HTR-8/SVneo (cell line): ENCODE data around the gene PRKCD.
A peak's percentile ranks its signal among the peaks of the same experiment; 100 is the strongest.

Experiments used
- DNase-seq: peaks from one replicate; pipeline ENCODE4 v3.0.0; 2011; ENCODE audit warnings: low spot score, mixed read lengths; ENCODE audit not compliant: insufficient read length
- FAIRE-seq: peaks from 2 replicates; lab custom pipeline; 2011; peaks lifted over from hg19 to GRCh38; lab: Jason Lieb, UNC

PRKCD gene

GRCh38 chr3:53185761-53186465, 24.9 kb downstream of the PRKCD start:
- DNase-seq (no peak), FAIRE-seq (no peak)

- FAIRE-seq (no peak), DNase-seq (no peak)
Observed at GRCh38 chr3:53186726-53187125, 25.7 kb downstream of the PRKCD start.

GRCh38 chr3:53187430-53187829, 26.4 kb downstream of the PRKCD start:
- DNase-seq (no peak), FAIRE-seq (no peak)

GRCh38 chr3:53188136-53188685, 27.2 kb downstream of the PRKCD start:
- DNase-seq (no peak), FAIRE-seq (no peak)

DNA sequence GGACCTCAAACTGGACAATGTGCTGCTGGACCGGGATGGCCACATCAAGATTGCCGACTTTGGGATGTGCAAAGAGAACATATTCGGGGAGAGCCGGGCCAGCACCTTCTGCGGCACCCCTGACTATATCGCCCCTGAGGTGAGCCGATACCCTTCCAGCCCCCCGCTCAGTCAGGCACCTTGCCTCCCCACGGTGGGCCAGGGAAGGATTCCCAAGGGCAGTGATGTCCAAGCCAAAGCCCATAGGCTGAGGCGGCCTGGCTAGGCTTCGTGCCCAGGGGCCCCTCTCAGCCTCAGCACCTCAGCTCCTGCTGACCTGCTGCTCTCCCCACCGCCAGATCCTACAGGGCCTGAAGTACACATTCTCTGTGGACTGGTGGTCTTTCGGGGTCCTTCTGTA, 27.7 kb downstream of the PRKCD start:
- no peak for DNase-seq
- no peak for FAIRE-seq

- no peak for FAIRE-seq
- DNase-seq: no peak
Observed at GRCh38 chr3:53189276-53189675, 28.3 kb downstream of the PRKCD start.

GRCh38 chr3:53190659-53191058, 29.6 kb downstream of the PRKCD start:
- peak; percentile 16 for FAIRE-seq
- DNase-seq: no peak

DNA sequence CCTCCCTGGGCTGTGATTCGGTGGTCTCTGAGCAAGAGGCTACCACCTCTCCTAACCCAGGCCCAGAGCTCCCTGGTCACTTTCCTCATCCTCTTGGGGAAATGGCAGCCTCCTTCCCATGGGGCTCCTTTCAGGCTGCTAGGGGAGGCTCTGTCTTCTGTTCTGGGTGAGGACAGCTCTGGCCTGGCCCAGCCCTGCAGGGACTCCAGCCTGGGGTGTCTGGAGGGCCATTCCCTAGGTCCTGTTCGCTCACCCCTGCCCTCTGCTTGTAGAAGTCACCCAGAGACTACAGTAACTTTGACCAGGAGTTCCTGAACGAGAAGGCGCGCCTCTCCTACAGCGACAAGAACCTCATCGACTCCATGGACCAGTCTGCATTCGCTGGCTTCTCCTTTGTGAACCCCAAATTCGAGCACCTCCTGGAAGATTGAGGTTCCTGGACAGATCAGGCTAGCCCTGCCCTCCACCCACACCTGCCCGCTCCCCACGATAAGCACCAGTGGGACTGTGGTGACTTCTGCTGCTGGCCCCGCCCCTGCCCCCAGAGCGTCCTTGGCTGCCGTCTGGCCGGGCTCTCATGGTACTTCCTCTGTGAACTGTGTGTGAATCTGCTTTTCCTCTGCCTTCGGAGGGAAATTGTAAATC, 30.9 kb downstream of the PRKCD start:
- FAIRE-seq: no peak
- no peak for DNase-seq

DNA sequence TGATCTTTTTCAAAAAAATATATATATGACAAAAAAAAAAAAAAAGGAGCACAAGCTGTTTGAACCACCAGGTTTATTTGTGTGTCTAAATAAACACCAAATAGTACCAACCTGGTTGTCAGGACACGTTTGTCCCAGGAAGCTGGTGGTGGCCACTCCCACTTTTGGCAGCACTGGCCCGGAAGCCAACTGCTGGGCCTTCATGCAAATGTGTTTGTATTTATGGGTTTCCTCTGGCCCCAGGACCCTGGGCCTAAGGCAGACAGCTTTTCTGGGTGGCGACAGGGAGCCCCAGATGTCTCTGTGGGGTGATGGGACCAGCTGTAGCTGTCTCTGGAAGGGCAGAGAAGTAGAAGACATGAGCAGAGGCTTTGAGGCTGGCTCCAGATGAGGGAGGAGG, 31.6 kb downstream of the PRKCD start:
- FAIRE-seq (no peak), DNase-seq (no peak)

- DNase-seq (no peak), FAIRE-seq (no peak)
Observed at GRCh38 chr3:53193466-53194209, 32.6 kb downstream of the PRKCD start.

- DNase-seq: no peak
Observed at GRCh38 chr3:53194210-53195065, 33.4 kb downstream of the PRKCD start.

GRCh38 chr3:53195066-53195450, 34.0 kb downstream of the PRKCD start:
- FAIRE-seq (no peak), DNase-seq (no peak)

More at GRCh38 chr3:53194210-53195065, 33.4 kb downstream of the PRKCD start:
- FAIRE-seq: no peak

DNA sequence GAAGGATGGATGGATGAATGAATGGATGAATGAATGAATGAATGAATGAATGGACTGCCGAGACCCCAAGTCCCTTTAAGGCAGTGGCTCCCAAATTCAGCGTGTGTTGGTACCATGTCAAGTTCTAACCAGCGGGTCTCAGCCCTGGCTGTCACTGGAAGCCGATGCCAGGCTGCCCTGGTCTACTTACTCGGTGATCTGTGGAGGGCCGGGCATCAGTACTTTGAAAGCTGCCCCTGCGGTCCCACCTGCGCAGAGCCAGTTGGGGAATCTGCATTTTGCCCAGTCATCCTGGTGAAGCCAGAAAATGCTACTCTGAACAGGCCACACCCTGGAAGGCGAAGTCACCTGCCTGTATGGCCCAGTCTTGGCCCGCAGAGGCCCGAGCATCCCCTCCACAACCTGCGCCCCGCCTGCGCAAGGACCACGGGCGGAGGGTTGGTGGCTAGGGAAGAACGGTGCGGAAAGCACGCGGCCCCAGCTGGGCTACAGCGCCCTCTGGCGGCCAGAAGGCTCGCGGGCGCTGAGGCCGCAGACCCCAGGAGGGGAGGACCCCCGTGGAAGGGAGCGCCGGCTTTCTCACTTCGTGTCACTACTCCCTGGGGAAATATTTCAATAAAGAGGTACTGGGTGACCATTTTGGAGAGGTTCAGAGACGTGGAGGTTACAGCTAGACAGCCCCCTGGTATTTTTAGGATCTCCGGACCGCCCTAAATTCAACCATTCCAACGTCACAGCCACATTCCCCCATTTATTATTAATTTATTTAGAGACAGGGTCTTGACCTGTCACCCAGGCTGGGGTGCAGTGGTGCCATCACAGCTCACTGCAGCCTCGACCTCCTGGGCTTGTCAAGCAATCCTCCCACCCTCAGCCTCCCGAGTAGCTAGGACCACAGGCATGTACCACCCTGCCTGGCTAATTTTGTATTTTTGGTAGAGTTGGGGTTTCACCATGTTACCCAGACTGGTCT, 34.9 kb downstream of the PRKCD start:
- FAIRE-seq (no peak), DNase-seq (peak; percentile 65)

GRCh38 chr3:53196575-53197407, 35.8 kb downstream of the PRKCD start:
- FAIRE-seq (no peak), DNase-seq (no peak)

DNA sequence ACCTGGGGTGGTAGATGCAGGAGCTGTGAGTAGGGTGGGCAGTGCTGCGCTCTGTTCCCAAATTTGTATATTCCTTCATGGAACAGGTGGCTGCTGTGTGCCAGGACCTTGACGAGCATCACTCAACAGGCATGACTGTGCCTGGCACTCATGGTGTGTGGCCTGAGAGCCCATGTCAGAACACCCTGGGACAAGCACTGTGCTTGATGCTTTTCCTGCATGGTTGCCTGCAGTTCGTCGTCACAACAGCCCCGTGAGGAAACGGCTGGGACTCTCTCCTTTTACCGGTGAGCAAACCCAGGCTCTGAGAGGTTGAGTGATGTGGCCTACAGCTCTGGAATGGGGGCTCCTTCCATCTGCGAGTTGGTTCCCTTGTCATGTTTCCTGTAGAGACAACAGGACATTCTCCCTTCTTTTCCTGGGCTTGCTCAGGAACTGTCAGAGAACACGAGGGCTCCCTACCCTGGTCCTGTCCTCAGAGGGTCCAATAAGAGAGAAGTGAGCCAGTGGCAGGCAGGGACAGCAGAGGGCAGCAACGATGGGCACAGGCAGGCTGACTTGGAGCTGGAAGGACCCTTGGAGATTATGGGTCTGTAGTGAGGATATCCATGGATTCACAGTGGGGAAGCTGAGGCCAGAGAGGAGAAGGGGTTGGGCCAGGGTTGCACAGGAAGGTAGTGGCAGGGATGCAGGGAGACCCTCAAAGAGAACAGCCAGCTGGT, 37.4 kb downstream of the PRKCD start:
- FAIRE-seq (no peak), DNase-seq (no peak)

- FAIRE-seq: no peak
Observed at GRCh38 chr3:53198996-53199395, 38.0 kb downstream of the PRKCD start.

DNA sequence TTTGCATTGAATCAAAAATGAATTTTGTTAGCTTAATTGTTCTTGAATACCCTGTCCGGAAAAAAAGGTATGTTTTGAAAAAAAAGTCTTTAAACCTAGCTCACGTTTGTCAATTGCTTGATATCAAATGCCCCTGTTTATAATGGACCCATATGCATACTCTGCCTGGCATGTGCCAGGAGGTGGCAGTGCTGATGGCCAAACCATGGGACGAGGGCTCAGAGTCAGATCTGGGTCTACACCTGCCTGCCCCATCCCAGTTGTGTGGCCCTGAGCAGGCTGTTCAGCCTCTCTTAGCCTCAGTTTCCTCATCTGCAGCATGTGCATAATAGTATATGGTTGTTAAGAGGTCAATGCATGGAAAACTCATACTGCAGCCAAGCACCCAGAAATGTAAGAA, 38.8 kb downstream of the PRKCD start:
- FAIRE-seq (no peak), DNase-seq (no peak)

More at GRCh38 chr3:53198996-53199395, 38.0 kb downstream of the PRKCD start:
- DNase-seq: no peak
